Astrocyte of the spinal cord (primary cell): ENCODE measurements around the gene MAGI1.

Experiments used
- DNase-seq: peaks from one replicate; pipeline ENCODE4 v3.0.0; 2011; ENCODE audit warnings: low read depth, low spot score
- H3K4me3 ChIP-seq: 2 replicates; pipeline ENCODE4 v1.5.1; 2011; ENCODE audit warnings: low read depth, mild to moderate bottlenecking, low read length, moderate library complexity
- CTCF ChIP-seq: IDR thresholded peaks from 2 replicates; pipeline ENCODE4 v1.5.1; 2012; ENCODE audit warnings: low read depth, mild to moderate bottlenecking, low read length, inconsistent platforms
- in situ Hi-C: cut with HindIII; loops from 2 replicates; pipeline ENCODE4 v1.10.0; 2017; ENCODE audit warnings: low sequenced_read_pairs

Gene MAGI1

GRCh38 chr3:65843732-65844131 lies 195.0 kb downstream of the MAGI1 start:
- no peak for TF ChIP-seq CTCF

GRCh38 chr3:65837604-65838003 lies 201.1 kb downstream of the MAGI1 start:
- in situ Hi-C loops = no loop called here
- H3K4me3 ChIP-seq = no peak overlapping the region
- TF ChIP-seq CTCF = no peak
- no peak for DNase-seq

More at GRCh38 chr3:65843732-65844131, 195.0 kb downstream of the MAGI1 start:
- DNase-seq = no peak
- in situ Hi-C loops = no loop called here
- no peak overlapping the region for H3K4me3 ChIP-seq

DNA sequence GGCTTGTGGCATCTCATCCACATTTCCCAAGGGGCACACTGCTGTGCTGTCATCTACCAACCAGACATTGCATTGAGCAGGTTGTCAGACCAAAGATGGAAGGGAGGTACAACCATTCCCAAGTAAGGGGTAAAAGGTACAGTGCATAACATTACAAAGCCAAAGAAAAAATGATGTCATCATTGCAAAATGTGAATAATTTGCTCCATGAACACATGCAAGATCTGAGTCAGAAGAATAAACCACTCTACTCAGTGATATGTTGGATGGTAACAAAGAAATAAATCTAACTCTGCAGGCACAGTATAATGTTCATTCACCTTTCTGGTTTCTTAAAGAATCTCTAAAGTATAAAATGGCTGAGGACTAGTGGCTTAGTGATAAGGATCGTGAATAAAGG lies 202.7 kb downstream of the MAGI1 start:
- DNase-seq = peak; percentile 32
- TF ChIP-seq CTCF = no peak
- H3K4me3 ChIP-seq = no peak overlapping the region
- in situ Hi-C loops = no loop called here

- DNase-seq = peak; percentile 80
- TF ChIP-seq CTCF = no peak
- no peak overlapping the region for H3K4me3 ChIP-seq
- in situ Hi-C loops = no loop called here
These were observed 204.8 kb downstream of the MAGI1 start for GRCh38 chr3:65833761-65834505.

DNA sequence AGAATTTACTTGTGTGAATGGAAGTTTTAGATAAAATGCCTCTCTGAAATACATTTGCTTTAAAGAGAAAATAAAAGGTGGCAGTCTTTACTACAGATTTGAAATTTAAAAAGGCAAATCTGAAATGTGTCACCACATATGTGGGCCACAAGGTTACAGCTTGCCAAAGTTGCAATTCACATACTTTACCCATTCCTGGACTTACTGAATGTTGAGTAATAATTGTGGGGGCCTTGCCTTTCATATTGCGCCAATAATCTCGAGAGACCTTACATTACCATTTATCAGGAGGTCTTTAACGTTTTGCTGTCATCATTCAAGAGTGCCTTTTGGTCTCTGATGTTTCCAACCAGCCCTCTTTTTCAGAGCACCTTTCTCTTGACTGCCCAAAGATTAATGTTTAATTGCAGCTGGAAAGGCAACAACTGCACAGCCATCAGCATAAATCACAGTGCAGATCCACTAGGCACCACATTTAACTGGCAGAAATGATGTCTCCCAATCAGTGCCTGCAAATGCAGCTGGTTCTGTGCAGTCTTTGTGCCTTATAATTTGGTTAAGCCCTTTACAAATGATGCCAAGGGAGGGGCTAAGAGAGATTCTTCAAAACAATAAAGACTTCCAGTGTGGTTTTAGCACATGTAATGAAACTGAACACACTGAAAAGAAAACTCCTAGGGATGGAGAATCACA lies 206.8 kb downstream of the MAGI1 start:
- no peak overlapping the region for H3K4me3 ChIP-seq
- TF ChIP-seq CTCF = no peak
- in situ Hi-C loops = no loop called here
- DNase-seq = no peak

DNA sequence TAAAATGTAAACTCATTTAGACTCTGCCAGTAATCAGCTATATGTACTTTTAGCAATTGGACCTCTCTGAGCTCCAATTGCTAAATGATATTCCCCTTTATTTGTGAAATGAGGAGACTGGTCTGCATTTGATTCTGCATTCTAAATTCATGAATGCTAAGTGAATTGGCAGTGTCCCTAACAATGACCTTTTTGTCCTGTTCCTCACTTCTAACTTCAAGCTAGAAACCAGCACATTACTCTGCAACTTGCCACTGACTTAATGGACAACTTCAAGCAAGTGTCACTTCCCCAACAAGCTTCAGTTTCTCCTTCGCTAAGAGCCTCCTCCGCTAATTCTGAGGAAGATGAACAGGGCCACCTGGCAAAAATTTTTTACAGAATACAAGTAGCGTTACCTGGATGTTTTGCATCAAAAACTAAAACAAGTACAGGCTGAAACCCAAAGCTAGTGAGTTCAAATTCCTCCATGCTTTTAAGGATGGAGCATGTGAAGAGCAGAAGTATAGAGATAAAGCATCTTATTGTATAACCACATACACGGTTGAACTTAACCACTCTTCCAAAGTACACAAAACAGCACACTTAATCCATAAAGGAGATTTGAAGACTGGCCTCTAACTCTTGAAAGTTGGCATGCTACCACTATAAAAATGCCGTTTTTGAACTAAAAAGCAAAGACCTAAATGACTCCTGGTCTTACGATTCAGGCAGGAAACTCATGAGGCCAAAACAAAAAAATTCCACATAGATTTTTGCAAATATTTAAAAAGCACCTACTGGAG lies 207.6 kb downstream of the MAGI1 start:
- TF ChIP-seq CTCF = no peak
- no peak for DNase-seq
- H3K4me3 ChIP-seq = no peak overlapping the region
- in situ Hi-C loops = no loop called here
